Activated CD4-positive, alpha-beta T cell treated with anti-CD3 and anti-CD28 coated beads, Interleukin-10, Interleukin-2, amounts not matched to agents 100 ng/mL and 50 ng/mL, durations not matched to agents 16 hours and 8 hours (primary cell): ENCODE measurements around the gene TMEM214.

ENCODE experiments used
- DNase-seq: peaks from one replicate; pipeline ENCODE4 v3.0.0-alpha.2; 2020

Gene TMEM214

GRCh38 chr2:27013738-27014137, 19.0 kb upstream of the TMEM214 start:
- no peak for DNase-seq

DNA sequence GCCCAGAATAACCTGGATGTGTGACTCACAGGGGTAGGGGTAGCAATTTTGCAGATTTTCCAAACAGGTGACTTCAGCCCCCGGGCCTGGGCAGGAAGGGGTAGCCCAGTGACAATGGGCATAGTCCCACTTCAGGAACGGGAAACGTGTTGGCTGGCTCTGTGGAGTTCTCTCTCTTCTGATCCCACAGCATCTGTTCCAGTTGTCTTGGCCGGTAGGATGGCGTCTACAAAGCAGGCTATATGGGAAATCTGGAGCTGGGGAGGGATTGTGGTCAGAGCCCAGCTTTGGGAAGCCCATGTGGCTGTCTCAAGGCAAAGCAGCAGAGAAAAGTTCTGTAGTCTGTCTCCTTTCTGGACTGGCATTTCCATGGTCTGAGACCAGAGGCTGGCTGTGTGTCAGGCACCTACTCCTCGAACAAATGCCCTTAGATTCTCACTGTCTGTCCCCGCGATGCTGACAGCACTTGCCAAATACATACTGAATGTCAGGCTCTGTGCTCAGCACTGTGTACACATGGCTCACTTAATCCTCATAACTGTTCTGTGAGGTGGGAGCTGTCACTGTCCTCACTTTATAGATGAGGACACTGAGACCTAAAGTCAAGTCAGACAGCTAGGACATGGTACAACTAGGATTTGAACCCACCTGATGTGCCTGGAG, 17.9 kb upstream of the TMEM214 start:
- DNase-seq: no peak

DNA sequence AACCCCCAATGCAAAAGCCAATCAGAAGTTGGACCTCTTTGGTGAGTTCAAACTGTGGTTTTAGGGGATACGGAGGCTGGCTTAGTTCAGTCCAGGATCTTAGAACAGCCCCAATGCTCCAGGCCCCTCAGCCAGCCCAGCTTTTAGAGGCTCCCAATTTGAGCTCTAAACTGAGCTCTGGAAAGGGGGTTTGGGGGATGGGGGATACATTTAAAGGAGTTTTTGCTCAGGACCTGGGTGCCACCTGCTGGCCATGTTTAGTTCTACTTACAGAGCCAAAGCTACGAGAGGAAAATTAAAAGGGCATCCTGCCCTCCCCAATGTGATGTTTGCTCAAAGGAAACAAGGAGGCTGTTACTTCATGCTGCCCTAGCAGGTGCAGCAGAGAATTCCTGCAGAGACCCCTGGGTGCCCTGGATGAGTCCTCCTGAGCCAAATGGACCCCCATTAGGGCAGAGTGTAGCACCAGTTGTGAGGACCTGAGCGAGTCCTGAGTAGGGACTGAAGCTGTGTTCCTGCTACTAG, 15.9 kb upstream of the TMEM214 start:
- DNase-seq: peak; percentile 53

- DNase-seq: no peak
Measured at GRCh38 chr2:27018142-27018541, 14.6 kb upstream of the TMEM214 start.

- no peak for DNase-seq
Measured at GRCh38 chr2:27019459-27019858, 13.3 kb upstream of the TMEM214 start.

DNA sequence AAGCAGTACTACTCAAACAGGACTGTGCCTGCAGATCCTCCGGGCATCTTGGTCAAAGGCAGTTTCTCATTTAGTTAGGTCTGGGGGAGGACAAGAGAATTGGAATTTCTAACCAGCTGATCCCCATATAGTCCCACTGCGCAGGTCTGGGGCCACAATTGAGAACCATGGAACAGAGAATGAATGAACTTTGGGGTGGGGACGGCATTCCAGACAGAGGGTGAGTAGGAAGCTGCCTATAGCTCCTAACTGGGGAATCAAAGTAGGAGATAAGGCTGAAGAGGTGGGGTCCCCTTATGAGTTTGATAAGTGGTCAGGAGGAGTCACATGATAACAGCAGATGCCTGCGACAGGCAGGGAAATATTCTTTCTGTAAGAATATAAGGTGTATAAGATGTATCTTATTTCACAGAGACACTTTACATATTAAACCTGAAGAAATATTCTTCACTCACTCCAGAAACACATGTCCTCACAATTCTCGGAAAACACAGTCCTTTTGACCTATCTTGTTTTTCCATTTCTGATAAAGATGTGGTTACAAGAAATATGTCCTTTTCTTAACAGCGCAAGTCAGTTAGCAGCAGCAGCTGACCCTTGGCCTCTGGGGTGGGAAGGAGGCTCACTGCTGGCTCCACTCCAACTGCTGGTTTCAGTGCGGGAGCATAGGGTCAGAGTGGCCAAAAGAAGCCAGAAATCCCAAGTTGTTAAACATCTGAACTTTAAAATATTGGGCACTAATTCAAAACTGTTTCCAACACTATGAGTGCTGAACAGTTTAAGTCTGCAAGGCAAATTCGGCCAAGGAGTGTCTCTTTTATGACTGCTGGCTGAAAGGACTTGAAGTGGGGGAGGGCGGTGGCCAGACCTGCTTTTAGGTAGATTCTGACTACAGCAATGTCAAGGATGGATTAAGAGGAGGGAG, 12.6 kb upstream of the TMEM214 start:
- no peak for DNase-seq

- DNase-seq: no peak
Measured at GRCh38 chr2:27021253-27022049, 11.3 kb upstream of the TMEM214 start.

DNA sequence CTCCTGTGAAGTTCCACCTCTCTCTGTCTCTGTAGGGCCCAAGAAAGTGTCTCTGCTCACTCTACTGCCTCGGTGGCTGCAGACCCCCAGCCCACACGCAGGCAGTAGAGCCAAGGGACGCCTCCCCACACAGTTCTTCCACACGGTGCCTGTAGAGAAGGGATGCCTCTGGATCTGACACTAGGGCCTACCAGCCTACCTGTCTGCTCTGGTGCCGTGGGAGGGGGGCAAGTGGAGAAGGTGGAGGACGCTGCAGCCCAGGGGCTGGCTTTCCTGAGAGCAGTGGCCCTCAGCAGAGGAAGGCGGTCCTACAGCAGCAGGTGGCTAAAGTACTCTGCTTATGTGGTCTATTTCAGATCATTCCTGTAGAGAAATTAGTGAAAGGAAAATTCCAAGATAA, 9.0 kb upstream of the TMEM214 start:
- no peak for DNase-seq

DNA sequence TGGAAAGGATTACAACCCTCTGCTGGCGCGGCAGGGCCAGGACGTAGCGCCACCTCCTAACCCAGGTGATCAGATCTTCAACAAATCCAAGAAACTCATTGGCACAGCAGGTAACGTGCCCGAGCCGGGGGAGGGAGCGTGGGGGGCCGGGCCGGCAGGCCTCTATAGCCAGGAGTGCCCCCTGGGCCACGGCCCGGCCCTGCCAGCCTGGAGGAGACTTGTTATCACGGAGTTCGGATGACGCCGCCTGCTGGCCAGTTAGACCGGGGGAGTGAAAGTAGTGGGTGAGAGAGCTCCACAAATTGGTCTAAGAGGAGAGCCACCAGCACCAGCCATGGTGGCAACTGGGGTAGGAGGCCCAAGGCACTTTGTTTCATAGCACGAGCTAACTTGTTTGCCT, 8.6 kb upstream of the TMEM214 start:
- no peak for DNase-seq

DNA sequence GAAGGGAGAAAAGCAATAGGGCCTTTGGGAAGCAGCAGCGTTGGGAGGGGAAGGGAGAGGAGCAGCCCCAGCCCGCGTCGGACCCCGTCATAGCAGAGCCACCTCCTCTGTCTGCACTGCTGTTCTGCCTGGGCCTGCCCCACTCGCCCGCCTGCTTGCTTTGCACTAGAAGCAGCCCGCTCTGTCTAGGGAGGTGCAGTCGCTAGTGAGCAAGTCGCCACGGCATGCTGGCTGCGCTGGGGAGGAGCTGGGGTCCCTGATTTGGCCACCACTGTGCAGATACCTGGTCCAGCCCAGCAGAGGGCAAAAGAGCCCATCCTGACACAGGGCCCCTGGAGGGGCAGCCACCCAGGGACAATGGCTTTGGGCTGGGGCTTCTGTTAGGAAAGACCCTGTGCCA, 8.0 kb upstream of the TMEM214 start:
- no peak for DNase-seq

DNA sequence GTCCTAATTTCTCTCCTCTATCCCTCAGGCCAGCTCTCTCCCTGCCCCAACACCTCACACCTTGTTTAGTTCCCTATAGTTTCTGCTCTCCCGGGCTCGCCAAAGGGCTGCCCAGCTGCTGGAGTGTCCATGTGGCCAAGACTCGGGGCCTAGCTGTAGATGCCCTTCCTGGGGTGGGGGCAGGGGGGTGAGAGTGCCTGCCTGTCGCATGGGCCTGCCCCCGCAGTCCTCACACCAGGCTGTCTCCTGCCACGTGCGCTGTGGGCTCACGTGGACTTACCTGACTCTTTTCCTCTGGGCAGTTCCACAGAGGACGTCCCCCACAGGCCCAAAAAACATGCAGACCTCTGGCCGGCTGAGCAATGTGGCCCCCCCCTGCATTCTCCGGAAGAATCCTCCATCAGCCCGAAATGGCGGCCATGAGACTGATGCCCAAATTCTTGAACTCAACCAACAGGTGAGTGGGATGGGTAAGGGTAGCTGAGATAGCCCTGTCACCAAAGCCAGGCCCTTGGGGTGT, 7.4 kb upstream of the TMEM214 start:
- no peak for DNase-seq

DNA sequence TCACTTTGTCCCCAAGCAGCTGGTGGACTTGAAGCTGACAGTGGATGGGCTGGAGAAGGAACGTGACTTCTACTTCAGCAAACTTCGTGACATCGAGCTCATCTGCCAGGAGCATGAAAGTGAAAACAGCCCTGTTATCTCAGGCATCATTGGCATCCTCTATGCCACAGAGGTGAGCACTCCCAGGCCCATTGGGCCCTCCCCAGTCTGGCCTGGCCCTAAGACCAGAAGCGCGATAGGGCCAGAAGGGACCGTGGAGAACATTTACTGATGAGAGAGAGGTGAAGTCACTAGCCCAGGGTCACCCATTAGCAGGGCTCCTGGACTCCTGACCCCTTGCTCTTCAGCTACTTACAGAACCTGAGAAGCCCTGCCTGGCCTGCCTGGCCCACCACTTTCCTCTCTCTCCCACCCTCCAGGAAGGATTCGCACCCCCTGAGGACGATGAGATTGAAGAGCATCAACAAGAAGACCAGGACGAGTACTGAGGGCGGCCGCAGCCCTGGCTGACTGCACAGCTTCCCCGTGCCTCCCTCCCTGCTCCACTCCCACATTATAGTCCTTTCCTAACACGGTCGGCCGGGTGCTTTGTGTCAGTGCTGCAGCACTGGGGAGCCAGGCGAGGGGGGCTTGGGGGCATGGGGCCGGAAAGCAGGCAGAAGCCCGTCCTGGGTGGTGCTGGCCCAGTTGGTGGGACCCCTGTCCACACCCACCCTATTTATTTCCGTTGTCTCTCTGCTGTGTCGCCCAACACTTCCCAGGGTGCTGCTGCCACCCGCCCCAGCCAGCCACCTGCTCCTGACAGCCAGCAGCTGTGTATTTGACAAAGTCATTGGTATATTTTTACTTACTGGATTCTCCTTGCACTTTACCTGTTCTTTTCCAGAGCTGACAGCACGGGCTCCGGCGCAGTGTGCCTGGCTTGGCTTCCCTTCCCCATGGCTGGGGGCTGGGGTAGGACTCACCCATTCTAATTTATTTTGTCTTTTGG, 6.6 kb upstream of the TMEM214 start:
- no peak for DNase-seq

GRCh38 chr2:27027211-27027651, 5.5 kb upstream of the TMEM214 start:
- no peak for DNase-seq

GRCh38 chr2:27029051-27029450, 3.7 kb upstream of the TMEM214 start:
- DNase-seq: no peak

GRCh38 chr2:27033253-27033852, 588 bp downstream of the TMEM214 start:
- no peak for DNase-seq

GRCh38 chr2:27038012-27038411, 5.2 kb downstream of the TMEM214 start:
- DNase-seq: no peak

DNA sequence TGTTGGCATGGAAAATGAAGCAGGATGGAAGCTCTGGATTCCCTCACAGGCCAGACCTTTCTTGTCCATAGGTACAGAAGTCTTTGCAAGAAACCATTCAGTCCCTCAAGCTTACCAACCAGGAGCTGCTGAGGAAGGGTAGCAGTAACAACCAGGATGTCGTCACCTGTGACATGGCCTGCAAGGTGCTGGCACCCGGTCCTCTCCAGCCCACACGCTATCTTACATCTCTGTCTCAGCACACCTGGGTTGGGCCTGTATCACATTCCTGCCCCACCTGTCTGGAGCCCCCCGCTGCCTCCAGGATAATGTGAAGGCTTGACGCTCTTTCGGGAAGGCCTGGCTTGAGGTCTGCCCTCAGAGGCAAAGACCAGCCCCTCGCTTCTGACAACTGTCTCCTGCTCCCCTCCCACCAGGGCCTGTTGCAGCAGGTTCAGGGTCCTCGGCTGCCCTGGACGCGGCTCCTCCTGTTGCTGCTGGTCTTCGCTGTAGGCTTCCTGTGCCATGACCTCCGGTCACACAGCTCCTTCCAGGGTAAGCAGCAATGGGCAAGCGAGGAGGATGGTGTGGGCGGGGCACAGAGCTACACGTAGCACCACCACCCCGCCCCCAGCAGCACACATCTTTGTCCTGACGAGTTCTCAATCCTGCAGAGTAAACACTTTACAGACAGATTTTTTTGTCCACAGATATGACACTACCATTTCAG, 6.0 kb downstream of the TMEM214 start:
- DNase-seq: no peak

GRCh38 chr2:27039426-27039825, 6.7 kb downstream of the TMEM214 start:
- DNase-seq: no peak

DNA sequence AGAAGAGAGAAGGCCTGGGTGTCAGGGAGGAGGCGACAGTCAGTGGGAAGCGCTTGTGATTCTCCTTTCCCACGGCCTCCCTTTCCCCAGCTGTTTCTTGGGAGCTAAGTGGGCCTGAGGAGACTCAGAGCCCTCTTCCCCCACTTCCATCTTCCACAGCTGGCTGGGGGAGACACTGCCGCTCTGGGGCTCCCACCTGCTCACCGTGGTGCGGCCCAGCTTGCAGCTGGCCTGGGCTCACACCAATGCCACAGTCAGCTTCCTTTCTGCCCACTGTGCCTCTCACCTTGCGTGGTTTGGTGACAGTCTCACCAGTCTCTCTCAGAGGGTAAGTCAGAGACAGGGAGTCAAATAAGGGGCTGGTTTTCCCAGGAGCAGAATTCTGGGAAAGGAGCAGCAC, 7.1 kb downstream of the TMEM214 start:
- DNase-seq: no peak

- DNase-seq: no peak
Measured at GRCh38 chr2:27040282-27040681, 7.5 kb downstream of the TMEM214 start.

GRCh38 chr2:27041752-27042151, 9.0 kb downstream of the TMEM214 start:
- no peak for DNase-seq
